ENCODE results near the gene BCL2.
A peak's percentile ranks its signal among the peaks of the same experiment; 100 is the strongest.

The BCL2 gene

DNA sequence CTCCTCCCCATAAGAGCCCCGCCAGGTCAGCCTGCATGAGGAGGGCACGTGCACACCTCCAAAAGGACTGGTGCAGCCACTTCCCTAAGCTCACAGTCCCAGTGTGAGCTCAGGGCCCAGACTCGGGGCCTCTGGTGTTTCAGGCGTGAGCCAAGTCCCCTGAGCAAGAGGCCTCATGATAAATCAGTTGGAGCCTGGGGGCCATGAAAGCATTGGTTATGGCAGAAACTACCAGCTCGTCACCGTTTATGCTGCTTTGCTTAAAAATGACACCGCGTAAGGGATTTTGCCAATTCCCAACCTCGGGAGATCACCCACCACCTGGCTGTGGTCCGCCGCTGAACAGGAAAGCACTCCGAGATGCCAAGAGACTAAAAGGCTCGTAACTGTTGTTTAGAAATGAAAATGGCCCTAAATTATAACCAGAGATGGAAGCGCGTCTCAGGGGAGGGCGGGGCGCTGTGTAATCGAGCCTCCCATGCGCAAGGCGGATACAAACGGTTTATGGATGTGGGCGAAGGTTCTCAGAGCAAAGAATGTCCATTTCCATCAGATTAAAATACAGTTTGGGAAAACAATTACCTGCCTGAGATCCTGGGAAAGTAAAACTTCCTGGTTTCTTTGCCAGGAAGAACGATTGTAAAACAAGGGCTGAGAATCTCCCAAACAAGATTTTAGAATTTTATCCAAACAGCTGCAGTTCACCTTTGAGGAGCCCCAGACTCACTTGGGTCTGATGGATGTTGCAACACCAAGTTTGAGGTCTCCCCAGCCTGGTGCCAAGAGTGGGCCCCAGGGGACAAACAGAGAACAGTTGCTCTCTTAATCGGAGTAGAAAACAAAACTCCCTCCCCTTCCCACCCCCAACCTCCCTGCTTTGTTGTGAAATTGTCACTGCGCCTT, 141.4 kb downstream of the BCL2 start:
- peak overlapping the region; percentile 34 for H3K4me3 ChIP-seq (ENCODE audit: low read length)
- no peaks in the 10 kb centered on the region for H3K27me3 ChIP-seq (ENCODE audit: control insufficient read depth, insufficient read depth, low read length)
- peak overlapping the region; percentile 69 for H3K27ac ChIP-seq (ENCODE audit: low read depth, low read length)
- H3K4me1 ChIP-seq (ENCODE audit: control insufficient read depth, insufficient read depth, low read length): peaks cover 23% of the 10 kb centered on the region
- no peak overlapping the region for H3K9ac ChIP-seq (ENCODE audit: low read length)
- H3K36me3 ChIP-seq (ENCODE audit: control insufficient read depth, insufficient read depth, low read length): no peaks in the 10 kb centered on the region

DNA sequence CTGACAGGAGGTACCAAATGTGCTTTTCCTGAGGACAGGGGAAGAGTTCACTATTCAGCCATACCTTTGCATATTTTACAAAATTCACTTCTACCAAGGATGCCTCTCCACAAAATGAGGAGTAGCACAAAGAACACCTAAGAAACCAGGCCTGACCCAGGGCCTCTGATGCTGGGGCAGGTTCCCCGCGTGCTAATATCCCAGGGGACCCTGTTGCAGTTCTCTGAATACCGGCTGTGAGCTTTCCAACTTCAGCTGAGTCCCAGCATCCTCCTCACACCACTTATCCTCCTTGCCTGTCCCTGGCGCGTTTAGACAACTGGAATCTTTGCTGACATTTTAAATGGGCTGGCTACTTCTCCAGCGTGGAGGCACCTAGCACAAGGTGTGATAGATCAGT, 142.3 kb downstream of the BCL2 start:
- no peak overlapping the region for H3K27ac ChIP-seq (ENCODE audit: low read depth, low read length)
- peaks cover 16% of the 10 kb centered on the region for H3K4me1 ChIP-seq (ENCODE audit: control insufficient read depth, insufficient read depth, low read length)
- H3K4me3 ChIP-seq (ENCODE audit: low read length): no peak overlapping the region
- H3K27me3 ChIP-seq (ENCODE audit: control insufficient read depth, insufficient read depth, low read length): no peaks in the 10 kb centered on the region
- no peak overlapping the region for H3K9ac ChIP-seq (ENCODE audit: low read length)
- no peaks in the 10 kb centered on the region for H3K36me3 ChIP-seq (ENCODE audit: control insufficient read depth, insufficient read depth, low read length)

DNA sequence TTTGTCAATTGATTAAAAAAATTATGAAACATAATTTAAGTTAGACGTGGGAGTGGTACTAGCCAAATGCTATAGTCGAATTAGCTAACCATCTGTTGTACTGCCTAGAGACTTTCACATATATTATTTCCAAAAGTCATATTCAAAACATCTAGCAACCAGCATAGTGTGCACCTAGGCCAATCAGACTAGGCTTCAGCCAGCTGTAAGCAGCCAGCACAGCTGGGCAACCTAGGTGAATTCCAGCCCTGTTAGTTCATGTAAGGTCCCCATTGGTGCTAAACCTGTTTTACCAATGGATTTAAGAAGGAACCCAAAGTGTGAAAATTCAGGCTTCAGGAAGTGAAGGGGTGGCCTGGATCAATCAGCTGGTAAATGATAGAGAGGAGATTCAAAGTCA, 144.3 kb downstream of the BCL2 start:
- H3K4me3 ChIP-seq (ENCODE audit: low read length): no peak overlapping the region
- no peak overlapping the region for H3K27ac ChIP-seq (ENCODE audit: low read depth, low read length)
- no peaks in the 10 kb centered on the region for H3K36me3 ChIP-seq (ENCODE audit: control insufficient read depth, insufficient read depth, low read length)
- peaks cover 9% of the 10 kb centered on the region for H3K4me1 ChIP-seq (ENCODE audit: control insufficient read depth, insufficient read depth, low read length)
- H3K27me3 ChIP-seq (ENCODE audit: control insufficient read depth, insufficient read depth, low read length): no peaks in the 10 kb centered on the region
- H3K9ac ChIP-seq (ENCODE audit: low read length): no peak overlapping the region

DNA sequence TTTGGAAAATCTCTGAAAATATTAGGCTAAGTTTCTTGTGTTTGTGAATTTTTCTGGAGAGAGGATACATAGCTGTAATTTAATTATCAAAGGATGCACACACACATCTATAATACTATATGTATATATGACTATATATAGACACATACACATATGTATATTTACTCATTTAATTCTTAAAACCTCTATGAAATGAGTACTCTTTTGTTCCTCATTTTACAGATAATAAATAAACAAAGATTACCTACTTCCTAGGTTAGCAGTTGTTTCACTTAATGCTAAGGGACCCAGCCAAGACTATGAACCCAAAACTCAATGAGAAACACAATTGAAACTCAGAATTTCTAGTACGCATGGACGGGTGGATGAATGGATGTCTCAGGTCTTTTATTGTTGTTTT, 145.6 kb downstream of the BCL2 start:
- H3K27me3 ChIP-seq (ENCODE audit: control insufficient read depth, insufficient read depth, low read length): no peaks in the 10 kb centered on the region
- peaks cover 9% of the 10 kb centered on the region for H3K4me1 ChIP-seq (ENCODE audit: control insufficient read depth, insufficient read depth, low read length)
- H3K4me3 ChIP-seq (ENCODE audit: low read length): no peak overlapping the region
- H3K36me3 ChIP-seq (ENCODE audit: control insufficient read depth, insufficient read depth, low read length): no peaks in the 10 kb centered on the region
- H3K27ac ChIP-seq (ENCODE audit: low read depth, low read length): no peak overlapping the region
- no peak overlapping the region for H3K9ac ChIP-seq (ENCODE audit: low read length)

DNA sequence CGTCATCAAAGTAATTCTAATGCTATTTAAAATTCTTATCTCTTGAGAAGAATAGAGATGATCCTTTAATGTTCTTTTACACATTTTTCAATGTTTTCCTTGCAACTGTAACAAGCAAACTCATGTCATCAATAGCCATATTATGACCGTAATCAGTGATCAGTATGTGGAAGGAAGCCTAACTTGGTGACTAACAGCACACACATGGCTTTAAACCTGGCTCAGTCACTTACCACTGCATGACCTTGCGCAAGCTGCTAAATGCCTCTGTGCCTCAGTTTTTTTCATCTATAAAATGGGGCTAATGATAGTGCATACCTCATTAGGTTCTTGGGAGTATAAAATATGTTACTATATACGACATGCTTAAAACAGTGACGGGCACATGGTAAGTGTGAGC, 149.7 kb downstream of the BCL2 start:
- H3K27me3 ChIP-seq (ENCODE audit: control insufficient read depth, insufficient read depth, low read length): no peaks in the 10 kb centered on the region
- H3K27ac ChIP-seq (ENCODE audit: low read depth, low read length): no peak overlapping the region
- H3K4me1 ChIP-seq (ENCODE audit: control insufficient read depth, insufficient read depth, low read length): no peaks in the 10 kb centered on the region
- H3K36me3 ChIP-seq (ENCODE audit: control insufficient read depth, insufficient read depth, low read length): no peaks in the 10 kb centered on the region
- no peak overlapping the region for H3K4me3 ChIP-seq (ENCODE audit: low read length)
- no peak overlapping the region for H3K9ac ChIP-seq (ENCODE audit: low read length)

- H3K27me3 ChIP-seq (ENCODE audit: control insufficient read depth, insufficient read depth, low read length): no peaks in the 10 kb centered on the region
- H3K27ac ChIP-seq (ENCODE audit: low read depth, low read length): no peak overlapping the region
- H3K9ac ChIP-seq (ENCODE audit: low read length): no peak overlapping the region
- no peak overlapping the region for H3K4me3 ChIP-seq (ENCODE audit: low read length)
- no peaks in the 10 kb centered on the region for H3K36me3 ChIP-seq (ENCODE audit: control insufficient read depth, insufficient read depth, low read length)
- no peaks in the 10 kb centered on the region for H3K4me1 ChIP-seq (ENCODE audit: control insufficient read depth, insufficient read depth, low read length)
These were observed 151.3 kb downstream of the BCL2 start for GRCh38 chr18:63168287-63168686.

- Histone ChIP-seq H3K9ac (ENCODE audit: low read length) (no peak overlapping the region), H3K27me3 (ENCODE audit: control insufficient read depth, insufficient read depth, low read length) (no peaks in the 10 kb centered on the region), H3K4me1 (ENCODE audit: control insufficient read depth, insufficient read depth, low read length) (peaks cover 8% of the 10 kb centered on the region), H3K36me3 (ENCODE audit: control insufficient read depth, insufficient read depth, low read length) (no peaks in the 10 kb centered on the region), H3K4me3 (ENCODE audit: low read length) (no peak overlapping the region), H3K27ac (ENCODE audit: low read depth, low read length) (no peak overlapping the region)
These were observed 153.4 kb downstream of the BCL2 start for GRCh38 chr18:63166142-63166541.

DNA sequence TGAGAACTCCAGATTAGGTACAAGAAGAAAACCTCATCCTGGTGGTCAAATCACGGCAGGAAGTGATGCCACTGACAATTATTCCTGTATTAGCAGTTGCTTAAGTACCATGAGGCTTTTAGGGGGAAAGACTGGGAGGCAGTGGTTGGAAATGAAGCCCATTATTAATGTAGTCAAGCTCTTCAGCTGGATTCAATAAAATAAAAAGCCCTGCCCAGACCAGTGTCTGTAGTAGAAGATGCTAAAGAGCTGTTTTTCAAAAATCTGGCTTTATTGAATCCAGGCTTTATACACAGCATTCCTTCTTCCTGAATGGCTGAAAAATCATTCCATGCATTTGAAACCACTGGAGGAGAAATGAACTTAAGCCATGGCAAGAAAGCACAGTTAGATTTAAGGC, 155.2 kb downstream of the BCL2 start:
- H3K9ac ChIP-seq (ENCODE audit: low read length): no peak overlapping the region
- peaks cover 9% of the 10 kb centered on the region for H3K4me1 ChIP-seq (ENCODE audit: control insufficient read depth, insufficient read depth, low read length)
- H3K27ac ChIP-seq (ENCODE audit: low read depth, low read length): no peak overlapping the region
- H3K4me3 ChIP-seq (ENCODE audit: low read length): no peak overlapping the region
- no peaks in the 10 kb centered on the region for H3K27me3 ChIP-seq (ENCODE audit: control insufficient read depth, insufficient read depth, low read length)
- no peaks in the 10 kb centered on the region for H3K36me3 ChIP-seq (ENCODE audit: control insufficient read depth, insufficient read depth, low read length)

DNA sequence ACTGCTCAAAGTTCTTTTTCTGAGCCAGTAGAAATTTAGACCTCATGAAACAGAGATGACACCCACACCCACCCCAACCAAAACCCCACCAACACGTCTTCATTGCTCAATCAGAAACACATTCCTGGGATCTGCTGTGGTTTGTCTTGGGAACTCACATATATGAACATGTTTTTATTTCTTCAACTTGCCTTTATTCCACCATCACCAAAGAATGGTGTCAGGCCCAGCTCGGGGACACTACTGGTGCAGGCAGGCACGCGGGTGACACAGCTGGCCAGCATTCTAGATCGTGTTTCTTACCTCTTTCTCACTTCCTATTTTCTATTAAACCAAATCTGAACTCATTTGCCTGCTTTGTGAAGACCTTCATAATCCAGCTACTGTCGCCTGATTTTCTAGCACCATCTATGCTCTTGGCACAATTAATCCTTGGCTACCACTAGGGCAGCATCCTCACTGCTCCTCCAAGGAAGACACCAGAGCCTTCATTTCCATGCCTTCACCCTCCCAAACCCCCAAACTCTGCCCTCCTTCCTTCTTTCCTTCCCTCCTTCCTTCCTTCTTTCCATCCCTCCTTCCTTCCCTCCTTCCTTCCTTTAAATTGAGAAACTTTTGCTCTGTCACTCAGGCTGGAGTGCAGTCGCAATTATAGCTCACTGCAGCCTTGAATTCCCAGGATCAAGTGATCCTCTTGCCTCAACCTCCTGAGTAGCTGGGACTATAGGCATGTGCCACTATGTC, 157.1 kb downstream of the BCL2 start:
- Histone ChIP-seq H3K36me3 (ENCODE audit: control insufficient read depth, insufficient read depth, low read length) (no peaks in the 10 kb centered on the region), H3K9ac (ENCODE audit: low read length) (no peak overlapping the region), H3K4me3 (ENCODE audit: low read length) (no peak overlapping the region), H3K27ac (ENCODE audit: low read depth, low read length) (peak overlapping the region; percentile 46), H3K4me1 (ENCODE audit: control insufficient read depth, insufficient read depth, low read length) (peaks cover 9% of the 10 kb centered on the region), H3K27me3 (ENCODE audit: control insufficient read depth, insufficient read depth, low read length) (no peaks in the 10 kb centered on the region)

GRCh38 chr18:63161761-63162195, 157.8 kb downstream of the BCL2 start:
- no peak overlapping the region for H3K9ac ChIP-seq (ENCODE audit: low read length)
- no peaks in the 10 kb centered on the region for H3K36me3 ChIP-seq (ENCODE audit: control insufficient read depth, insufficient read depth, low read length)
- peak overlapping the region; percentile 46 for H3K27ac ChIP-seq (ENCODE audit: low read depth, low read length)
- no peaks in the 10 kb centered on the region for H3K27me3 ChIP-seq (ENCODE audit: control insufficient read depth, insufficient read depth, low read length)
- H3K4me3 ChIP-seq (ENCODE audit: low read length): peak overlapping the region; percentile 24
- peaks cover 9% of the 10 kb centered on the region for H3K4me1 ChIP-seq (ENCODE audit: control insufficient read depth, insufficient read depth, low read length)

GRCh38 chr18:63161032-63161760, 158.4 kb downstream of the BCL2 start:
- H3K9ac ChIP-seq (ENCODE audit: low read length): no peak overlapping the region
- peaks cover 9% of the 10 kb centered on the region for H3K4me1 ChIP-seq (ENCODE audit: control insufficient read depth, insufficient read depth, low read length)
- peak overlapping the region; percentile 24 for H3K4me3 ChIP-seq (ENCODE audit: low read length)
- H3K36me3 ChIP-seq (ENCODE audit: control insufficient read depth, insufficient read depth, low read length): no peaks in the 10 kb centered on the region
- peak overlapping the region; percentile 54 for H3K27ac ChIP-seq (ENCODE audit: low read depth, low read length)
- H3K27me3 ChIP-seq (ENCODE audit: control insufficient read depth, insufficient read depth, low read length): no peaks in the 10 kb centered on the region

Data from rectal smooth muscle tissue (tissue), 1 donor.